NCI-H82 treated with DMSO at 0.1 percent for 48 hours (cell line): ENCODE measurements around the gene TRAIP.
"Not testable (repeated sequence)": the region's sequence is repeated elsewhere in the genome, so short reads cannot be mapped to it uniquely, and the experiment has no call there.

Experiments
- DNase-seq: peaks from one replicate; lab custom pipeline; 2025; ENCODE audit not compliant: unreplicated experiment; lab: John Stamatoyannopoulos, UW

TRAIP gene, protein sequence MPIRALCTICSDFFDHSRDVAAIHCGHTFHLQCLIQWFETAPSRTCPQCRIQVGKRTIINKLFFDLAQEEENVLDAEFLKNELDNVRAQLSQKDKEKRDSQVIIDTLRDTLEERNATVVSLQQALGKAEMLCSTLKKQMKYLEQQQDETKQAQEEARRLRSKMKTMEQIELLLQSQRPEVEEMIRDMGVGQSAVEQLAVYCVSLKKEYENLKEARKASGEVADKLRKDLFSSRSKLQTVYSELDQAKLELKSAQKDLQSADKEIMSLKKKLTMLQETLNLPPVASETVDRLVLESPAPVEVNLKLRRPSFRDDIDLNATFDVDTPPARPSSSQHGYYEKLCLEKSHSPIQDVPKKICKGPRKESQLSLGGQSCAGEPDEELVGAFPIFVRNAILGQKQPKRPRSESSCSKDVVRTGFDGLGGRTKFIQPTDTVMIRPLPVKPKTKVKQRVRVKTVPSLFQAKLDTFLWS

DNA sequence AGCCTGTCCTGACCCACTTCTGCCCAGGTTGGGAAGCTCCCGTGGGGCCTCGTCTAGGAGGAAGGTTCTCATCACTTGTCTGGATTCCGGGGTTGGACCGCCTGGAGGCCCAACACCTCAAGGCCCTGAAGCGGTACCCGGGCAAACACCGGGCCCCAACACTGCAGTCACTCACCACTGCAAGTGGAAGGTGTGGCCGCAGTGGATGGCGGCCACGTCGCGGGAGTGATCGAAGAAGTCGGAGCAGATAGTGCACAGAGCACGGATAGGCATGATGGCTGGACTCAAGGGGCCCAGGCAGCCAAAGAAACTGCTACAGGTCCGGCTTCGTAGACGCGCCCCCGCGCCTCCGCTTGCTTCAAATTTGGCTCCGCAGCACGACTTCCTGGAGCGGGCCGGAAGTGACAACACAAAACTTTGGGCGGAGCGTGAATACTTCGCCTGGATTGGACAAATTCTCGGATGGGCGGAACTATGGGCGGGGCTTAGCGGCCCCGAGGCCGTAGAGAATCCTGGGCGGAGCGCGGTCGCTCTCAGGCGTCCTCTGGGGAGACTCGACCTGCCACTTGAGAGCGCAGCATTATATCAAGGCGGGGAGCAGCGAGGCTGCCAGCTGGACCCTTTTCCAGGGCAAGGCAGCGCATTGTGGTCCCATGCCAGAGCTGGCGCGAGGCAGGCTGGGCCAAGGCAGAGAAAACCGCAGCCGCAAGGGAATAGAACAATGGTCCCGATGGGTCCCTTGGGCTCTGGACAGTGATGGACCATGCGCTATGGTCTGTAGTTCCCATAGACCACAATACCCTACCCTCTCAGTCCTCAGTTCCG lies at the start of gene TRAIP:
Gene TRAIP (minus strand): TSS at position 384 of the 825 bp plus-strand sequence. CDS start 111 bp downstream, at position 273.
- peak; percentile 80 for DNase-seq

DNA sequence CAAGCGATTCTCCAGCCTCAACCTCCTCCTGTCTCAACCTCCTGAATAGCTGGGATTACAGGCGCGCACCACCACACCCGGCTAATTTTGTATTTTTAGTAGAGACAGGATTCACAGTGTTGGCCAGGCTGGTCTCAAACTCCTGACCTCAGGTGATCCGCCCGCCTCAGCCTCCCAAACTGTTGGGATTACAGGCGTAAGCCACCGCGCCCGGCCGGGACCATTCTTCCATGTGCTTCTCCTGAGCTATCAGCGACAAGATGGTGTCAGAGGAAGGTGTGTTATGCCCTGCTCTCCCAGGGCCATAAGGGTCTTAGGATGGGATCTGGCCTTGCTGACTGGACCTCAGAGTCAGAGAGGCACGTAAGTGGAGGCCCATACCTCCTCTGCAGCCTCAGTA lies 48.1 kb upstream of the TRAIP start:
- DNase-seq = not testable (repeated sequence)

DNA sequence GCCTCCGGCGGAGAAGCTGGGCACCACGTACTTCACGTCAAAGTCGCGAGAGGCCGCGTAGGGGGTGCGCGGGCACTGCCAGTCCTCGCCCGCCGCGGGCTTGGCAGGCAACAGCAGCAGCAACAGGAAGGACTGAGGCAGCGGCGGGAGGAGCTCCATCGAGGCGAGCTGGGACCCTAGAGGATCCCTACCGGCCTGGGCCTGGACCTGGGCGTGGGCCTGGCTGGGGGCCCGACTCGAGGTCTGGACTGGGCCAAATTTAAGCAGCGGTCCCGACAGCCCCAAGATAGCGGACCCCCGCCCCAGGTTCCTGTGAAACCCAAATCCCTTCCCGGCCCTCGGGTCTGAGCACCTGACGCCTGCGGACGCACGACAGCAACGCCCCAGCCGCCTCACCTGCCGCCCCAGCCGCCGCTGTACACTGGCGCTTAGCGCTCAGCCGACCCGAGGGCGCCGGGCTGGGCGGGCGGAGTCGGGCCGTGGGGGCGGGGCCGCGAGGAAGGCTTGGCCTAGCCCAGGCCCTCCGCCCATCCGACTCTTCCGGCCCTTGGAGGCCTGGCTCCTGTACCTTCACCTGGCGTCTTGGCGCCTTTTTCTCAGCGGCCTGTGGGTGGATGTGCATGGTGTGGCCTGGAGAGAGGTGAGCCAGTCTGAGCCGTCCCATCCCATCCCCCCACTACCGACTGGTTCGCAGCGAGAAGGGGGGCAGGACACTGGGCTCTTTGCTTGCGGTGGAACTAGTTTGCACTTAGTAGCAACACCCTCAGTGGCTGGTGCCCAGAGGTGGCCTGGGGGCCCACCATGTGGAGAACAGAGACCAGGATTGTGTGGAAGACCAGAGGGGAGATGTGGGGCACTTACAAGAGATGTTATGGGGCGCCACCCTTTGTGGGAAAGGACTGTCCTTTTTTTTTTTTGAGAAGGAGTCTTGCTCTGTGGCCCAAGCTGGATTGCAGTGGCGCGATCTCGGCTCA lies 47.4 kb upstream of the TRAIP start, which contains the start of gene MST1R:
Gene MST1R (minus strand): TSS at position 423 of the 974 bp plus-strand sequence. CDS start 264 bp downstream, at position 159.
- no peak for DNase-seq

DNA sequence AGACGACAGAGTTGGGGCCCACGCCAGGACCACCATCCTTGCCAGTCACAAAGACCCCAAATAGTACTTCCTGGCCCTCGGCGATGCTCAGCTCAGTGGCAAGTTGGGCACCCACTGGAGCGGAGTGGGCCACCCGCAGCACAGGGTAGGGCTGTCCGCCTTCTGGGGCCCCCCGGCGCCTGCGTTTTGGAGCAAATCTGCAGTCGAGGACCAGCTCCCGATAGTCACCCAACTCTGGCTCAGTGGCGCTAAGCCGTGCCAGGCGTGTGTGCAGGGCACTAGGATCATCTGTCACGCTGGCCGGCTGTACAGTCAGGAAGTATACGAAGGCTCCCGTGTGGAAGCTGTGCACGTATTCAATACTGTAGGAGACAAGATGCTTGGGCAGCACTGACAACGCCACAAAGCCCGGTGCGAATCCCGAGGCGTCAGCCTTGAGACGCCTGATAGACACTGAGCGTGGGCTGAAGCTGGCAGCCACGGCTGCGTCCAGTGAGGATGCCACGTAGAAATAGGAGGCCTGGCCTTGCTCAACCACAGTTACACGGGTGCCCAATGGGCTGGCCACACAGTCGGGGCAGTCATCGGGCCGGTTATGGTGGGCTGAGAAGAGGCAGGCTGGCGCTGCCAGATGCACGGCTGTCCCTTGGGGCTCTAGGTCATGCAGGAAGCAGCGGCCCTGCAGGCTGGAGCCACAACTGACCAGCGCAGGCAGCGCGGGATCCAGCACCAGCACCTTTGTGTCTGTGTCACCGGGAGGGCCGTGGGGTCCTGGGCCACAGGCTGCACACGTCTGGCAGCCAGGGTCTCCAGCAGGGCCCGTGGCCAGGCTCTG lies 46.4 kb upstream of the TRAIP start:
- DNase-seq = no peak

DNA sequence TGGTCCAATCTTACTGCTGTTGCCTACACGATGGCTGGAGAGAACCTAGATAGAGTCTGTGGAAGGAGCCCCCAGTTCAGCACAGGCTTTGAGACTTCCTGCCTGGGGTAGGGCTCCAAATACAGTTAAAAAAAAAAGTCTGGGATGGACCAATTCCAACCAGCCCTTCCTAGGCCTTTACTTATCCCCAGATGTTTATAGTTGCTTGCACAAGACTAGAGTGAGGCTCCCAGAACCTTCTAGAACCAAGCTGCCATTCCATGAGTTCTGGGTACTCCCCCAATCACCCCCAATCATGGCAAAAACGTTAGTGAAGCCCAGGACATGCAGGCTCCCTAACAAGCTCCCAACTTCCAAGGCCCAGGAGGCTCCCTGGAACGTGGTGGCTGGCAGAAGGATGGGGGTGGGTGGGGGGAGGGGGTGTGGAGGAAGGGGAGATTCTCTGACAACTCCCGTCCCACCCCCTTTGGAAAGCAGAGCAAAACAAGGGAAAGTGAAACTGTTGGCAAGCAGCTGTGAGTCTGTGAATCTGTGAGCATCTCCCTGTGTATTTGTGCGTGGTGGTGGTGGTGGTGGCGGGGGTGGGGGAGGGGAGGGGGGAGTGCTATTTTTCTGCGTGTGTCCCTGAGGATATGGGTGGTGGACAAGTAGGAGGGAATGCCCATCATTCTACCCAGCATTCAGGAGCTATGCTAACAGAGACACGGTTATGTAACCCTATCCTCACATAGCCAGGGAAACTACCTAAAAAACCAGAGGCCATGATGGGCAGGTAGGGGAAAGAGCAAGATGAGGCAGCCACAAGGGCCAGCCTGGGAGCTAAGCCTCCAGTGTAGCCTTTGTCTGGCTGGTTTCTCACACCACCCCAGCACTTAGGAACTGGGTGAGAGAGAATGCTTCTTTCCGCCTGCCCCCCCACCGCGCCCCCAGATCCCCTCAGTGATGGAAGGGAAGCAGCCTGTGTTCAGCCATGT lies 45.3 kb upstream of the TRAIP start:
- DNase-seq = no peak

DNA sequence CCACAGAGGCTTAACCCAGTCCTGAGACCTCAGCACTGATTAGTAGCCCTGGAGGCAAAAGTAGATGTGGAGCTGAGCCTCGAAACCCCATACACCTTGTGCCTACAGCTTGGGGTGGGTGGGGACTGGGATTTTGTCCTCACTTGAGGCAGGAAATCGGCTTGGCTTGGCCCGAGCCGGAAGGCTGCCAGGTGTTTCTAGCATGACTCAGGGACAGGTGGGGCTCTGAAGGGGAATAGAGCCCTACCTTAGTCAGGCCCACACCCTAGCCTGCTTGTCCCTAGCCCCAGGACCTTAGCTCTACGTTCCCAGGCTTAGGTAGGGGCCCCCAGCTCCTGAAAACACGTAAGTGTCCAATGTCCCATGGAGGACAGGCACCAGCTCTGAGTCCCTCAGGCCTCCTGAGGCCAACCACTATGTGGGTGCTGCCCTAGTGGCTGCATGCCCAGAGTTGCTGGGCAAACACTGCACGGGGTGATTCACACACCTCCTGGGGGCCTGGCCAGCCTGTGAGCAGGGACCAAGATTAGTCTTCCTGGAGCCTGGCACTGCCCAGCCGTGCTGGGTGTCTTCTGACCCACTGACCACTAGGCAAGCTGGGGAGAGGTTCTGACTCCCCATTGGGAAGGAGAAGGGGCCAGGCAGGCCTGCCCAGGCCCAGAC lies 44.3 kb upstream of the TRAIP start:
- DNase-seq = no peak

DNA sequence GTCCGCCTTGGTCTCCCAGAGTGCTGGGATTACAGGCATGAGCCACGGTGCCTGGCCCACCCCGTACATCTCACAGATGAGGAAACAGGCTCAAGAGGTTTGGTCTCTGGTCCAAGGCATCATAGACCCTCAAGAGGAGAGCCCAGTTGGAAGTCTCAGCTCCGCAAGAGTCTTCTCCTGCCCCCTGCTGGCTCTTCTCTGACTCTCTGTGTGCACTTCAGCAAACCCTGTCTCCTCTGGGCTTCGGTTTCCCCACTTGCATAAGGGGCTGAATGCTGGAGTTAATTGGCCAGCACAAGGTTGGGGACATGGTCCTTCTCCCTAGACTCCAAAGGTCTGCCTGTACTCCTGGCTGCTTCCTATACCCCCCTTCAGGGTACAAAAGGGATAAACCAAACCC lies 43.5 kb upstream of the TRAIP start:
- peak; percentile 4 for DNase-seq

DNA sequence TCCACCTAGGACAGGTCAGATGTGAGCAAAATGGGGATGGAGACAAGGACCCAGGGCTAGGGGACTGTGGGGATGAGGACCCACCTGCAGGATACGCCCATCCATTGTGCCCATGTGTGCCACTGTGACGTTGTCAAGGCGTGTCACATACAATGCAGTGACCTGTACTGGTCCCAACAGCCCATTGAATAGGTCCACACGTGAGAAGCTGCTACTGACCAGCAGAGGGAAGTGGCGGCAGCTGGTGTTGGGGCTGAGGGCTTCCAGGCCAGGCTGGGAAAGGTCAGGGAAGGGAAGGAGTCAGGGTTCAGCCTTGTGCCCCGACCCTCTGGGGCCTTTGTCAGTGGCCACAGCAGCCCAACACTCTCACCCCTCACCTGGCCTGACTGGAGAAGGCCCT lies 42.6 kb upstream of the TRAIP start:
- DNase-seq = no peak

DNA sequence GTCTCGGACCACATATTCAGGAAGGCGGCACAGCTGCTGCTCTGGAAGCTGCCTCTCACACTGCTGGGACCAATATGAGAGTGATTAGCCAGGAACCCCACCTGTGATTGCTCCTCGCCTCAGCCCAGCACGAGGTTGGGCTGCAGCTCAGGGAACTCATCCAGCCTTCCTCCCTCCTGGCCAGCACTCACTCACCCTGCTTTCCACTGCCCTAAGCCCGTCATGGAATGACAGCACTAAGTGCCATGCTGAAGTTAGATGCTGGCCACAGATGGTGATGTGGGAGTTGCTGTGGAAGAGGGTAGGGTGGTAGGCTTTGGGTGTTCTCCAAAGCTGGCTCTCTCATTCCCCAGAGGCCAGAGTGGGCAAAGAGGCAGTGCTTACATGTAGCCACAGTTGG lies 40.0 kb upstream of the TRAIP start:
- DNase-seq = no peak

DNA sequence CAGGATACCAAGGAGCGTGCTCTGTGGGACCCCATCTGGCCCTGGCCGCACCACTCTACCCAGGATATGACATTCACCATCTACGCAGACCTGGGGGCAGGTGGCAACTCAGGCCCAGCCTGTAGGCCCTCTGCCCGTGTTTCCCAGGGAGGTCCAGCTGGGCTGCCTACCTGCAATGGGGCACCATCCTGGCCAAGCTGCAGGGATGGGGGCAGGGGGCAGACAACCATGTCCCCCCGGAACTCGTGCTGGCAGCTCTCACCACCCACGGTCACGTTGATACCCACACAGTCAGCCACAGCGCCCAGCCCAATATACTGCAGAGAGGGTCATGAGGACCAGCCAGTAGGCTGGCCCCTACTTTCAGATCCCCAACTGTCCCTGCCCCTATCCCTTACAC lies 39.4 kb upstream of the TRAIP start:
- DNase-seq = no peak

DNA sequence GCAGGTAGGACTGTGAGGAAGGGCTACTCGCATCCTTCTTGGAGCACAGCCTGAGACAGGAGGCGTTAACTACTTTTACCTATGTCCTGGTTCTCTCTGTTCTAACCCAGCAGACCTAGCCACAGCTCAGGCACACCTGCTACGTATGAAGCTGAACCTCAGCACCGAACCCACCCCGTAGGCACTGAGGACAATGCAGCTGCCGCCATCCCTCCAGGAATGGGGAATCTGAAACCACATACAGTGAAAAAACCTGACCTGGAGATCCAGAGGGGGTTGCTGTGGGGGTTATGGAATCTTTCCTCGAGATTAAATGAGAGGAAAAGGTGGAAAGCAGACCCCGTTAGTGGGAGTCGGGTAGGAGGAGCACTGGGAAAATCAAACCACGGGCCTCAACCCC lies 32.9 kb upstream of the TRAIP start:
- DNase-seq = no peak

DNA sequence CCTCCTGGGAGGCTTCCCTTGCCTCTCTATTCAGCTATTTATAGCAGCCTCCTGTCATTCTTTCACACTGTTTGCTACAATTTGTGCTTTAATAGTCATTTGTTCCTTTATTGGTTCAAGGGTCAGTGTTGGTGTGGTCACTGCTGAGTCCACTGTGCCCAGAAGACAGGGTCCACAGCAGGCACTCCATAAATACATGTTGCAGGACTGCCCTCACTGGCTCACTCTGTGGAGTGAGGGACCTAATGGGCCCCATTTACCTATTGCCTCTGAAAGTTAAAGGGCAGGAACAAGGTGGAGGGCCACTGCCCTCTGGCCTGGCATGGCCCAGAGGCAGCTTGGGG lies 30.5 kb upstream of the TRAIP start:
- DNase-seq = no peak

DNA sequence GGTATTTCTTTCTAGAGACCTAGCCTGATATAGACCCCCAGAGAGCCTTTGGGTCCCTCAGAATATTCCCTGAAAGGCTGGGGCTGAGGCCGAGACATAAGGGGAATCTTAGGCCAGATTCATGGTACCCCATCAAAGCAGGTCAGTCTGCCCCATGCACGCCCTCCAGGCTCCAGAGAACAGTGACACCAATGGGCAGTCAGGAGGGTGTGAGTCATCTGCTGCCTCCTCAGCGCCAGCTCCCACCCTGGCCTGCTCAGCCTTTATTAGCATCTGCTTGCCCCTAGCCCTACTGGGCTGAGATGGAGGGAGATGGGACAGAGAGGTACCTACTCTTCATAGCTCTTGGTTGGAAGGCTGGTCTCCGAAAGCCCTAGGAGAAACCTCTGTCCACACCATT lies 27.6 kb upstream of the TRAIP start:
- DNase-seq = no peak

DNA sequence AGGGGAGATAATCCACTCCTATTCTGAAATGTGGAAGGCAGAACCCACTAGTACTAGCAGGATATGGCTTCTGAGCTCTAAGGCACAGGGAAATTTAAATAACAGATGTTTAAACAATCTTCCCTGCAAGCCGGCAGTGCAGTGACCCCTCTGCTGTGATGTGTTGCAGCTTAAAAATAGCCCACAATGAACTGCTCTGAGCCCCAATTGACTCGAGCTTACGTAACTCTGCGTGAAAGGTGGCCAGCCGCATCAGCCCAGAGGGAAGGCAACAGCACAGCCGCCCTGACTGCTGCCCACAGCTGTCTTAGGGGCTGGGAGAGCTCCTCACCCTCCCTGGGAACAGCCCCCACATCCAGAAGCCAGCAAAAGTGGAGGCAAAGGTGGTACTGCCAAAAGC lies 25.8 kb upstream of the TRAIP start:
- no peak for DNase-seq

DNA sequence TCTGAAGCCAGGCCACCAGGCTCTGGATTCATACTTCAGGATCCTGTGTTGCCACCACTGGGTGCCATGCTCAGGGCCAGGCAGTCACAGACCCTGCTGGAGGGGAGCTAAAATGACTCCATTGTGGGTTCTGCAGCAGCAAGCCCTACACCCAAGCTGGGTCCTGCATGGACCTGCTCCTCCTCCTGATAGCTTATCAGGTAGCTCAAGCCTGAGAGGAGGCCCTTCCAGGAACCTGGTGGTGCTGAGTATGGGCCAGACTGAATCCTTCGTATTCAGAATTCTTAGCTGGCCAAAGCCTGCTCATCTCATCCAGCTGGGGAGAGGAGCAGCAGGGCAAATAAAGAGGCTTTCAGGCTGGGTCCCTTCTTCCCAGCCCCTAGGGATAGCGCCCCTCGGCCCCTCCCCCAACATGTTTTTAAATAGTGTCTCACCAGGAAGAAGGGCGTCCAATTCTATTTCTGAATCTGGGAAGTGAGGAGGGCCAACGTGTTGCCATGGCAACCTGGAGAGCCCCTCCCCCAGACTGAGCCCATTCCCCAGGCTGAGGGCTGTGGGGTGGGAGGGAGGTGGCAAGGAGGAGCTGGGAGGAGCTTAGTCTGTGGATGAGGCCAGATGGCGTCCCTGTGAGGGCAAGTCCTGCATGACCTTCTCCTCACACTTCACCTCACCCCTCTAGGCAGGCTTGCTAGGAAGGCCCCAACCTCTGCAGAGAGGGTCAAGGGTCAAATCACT lies 24.4 kb upstream of the TRAIP start:
- DNase-seq = peak; percentile 69

DNA sequence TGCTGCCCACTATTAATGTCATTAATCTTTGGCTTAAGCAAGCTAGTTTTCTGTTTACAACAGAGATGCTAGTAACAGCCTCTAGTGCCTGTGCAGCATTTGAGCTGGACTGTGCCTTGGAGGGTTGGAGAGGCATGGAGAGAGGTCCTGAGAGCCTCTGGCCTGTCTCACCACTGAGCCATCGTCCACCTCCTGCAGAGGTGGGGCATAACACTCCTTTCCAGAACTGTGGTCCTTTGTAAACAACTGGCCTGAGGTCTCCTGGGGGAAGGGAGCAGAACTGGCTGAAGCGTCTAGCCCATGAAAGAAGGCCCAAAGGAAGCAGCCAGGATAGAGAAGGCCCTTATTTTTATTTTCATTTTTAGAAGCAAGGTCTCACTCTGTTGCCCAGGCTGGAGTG lies 23.4 kb upstream of the TRAIP start:
- DNase-seq = no peak

DNA sequence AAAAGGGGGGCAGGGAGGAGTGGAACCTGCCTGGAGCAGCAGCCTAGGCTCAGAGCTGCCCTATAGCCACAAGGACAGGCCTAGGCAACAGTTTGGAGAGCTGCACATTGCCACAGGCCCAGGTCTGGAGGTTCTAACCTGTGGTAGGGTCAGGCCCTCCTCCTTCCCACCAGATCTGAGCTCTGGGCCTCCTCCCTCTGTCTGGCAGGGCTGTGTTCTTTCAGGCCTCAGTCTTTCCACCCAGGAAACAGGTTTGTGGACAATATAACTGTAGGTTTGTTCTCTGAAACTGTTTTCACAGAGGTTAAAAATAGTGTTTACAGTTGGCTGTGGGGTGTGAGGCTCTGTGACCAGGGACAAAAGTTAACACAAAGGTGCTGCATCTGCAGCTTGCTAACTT lies 22.3 kb upstream of the TRAIP start:
- no peak for DNase-seq

DNA sequence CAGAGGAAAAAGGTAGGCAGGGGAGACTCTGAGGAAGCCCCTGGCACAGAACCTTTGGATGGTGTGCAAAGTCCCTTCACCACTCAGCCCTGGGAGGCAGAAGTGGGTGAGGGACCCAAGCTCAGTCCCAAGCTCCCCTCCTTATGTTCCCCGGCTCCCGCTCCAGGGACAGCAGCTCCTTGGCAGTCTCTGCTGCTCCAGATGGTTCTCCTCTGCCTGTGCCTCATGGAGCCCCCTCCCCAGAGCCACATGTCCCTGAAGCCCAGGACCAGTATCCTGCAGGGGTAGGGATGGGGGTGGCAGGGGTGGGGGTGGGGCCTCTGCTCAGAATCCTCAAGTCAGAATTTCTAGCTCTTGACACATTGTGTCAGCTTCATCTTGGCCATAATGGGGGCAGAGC lies 21.4 kb upstream of the TRAIP start:
- no peak for DNase-seq
